ENCODE data around the gene KCNK13.
A peak's percentile ranks its signal among the peaks of the same experiment; 100 is the strongest.

KCNK13 gene

DNA sequence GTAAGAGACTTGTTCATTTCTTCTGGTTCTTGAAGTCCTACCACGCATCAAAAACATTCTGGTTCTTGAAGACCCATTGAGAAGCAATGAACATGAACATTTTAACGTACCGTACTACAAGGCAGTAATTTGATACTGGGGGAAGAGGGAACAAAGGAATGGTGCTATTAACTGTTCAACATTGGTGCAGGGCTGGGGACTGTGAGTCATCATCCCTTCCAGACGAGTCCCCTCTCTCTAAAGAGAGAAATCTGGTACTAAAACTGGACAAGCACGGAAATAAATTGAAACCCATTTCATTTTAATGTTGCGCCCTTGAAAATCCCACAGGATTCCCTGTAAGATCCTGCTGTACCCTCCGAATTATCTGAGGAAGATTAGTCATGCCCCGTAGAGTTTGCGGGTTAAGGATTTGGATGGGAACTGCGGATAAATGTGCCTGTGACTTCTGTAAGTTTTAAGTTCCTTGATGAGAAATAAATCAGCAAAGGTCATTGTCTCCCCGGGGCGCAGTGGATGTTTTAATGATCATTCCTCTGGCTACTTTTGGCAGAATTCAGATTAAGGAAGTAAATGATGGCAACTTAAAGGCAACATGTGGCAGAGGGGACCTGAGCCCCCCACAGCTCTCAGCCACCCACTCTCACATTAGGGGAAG lies 78.6 kb downstream of the KCNK13 start (continued):
- TF ChIP-seq, protein P1, sequence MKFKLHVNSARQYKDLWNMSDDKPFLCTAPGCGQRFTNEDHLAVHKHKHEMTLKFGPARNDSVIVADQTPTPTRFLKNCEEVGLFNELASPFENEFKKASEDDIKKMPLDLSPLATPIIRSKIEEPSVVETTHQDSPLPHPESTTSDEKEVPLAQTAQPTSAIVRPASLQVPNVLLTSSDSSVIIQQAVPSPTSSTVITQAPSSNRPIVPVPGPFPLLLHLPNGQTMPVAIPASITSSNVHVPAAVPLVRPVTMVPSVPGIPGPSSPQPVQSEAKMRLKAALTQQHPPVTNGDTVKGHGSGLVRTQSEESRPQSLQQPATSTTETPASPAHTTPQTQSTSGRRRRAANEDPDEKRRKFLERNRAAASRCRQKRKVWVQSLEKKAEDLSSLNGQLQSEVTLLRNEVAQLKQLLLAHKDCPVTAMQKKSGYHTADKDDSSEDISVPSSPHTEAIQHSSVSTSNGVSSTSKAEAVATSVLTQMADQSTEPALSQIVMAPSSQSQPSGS (tag by site-specific recombination; IDR thresholded peaks at IDR 0.05; ENCODE audit: low read depth): no peak
- 0 out of 2 replicates have a peak, but pooled peaks have one; percentile 15 for TF ChIP-seq ZNF664 (tag by site-specific recombination; IDR thresholded peaks at IDR 0.05)
- peak; percentile 33; the same call in 1 of the 2 replicates for TF ChIP-seq TRIM28 (IDR thresholded peaks at IDR 0.05; ENCODE audit: borderline replicate concordance, low read length)
- TF ChIP-seq, protein P2, sequence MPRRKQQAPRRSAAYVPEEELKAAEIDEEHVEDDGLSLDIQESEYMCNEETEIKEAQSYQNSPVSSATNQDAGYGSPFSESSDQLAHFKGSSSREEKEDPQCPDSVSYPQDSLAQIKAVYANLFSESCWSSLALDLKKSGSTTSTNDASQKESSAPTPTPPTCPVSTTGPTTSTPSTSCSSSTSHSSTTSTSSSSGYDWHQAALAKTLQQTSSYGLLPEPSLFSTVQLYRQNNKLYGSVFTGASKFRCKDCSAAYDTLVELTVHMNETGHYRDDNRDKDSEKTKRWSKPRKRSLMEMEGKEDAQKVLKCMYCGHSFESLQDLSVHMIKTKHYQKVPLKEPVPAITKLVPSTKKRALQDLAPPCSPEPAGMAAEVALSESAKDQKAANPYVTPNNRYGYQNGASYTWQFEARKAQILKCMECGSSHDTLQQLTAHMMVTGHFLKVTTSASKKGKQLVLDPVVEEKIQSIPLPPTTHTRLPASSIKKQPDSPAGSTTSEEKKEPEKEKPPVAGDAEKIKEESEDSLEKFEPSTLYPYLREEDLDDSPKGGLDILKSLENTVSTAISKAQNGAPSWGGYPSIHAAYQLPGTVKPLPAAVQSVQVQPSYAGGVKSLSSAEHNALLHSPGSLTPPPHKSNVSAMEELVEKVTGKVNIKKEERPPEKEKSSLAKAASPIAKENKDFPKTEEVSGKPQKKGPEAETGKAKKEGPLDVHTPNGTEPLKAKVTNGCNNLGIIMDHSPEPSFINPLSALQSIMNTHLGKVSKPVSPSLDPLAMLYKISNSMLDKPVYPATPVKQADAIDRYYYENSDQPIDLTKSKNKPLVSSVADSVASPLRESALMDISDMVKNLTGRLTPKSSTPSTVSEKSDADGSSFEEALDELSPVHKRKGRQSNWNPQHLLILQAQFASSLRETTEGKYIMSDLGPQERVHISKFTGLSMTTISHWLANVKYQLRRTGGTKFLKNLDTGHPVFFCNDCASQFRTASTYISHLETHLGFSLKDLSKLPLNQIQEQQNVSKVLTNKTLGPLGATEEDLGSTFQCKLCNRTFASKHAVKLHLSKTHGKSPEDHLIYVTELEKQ (tag by site-specific recombination; IDR thresholded peaks at IDR 0.05; ENCODE audit: borderline replicate concordance): no peak
- no peak for TF ChIP-seq YY1 (tag by site-specific recombination; IDR thresholded peaks at IDR 0.05)
- TF ChIP-seq ZNF37A (tag by site-specific recombination; IDR thresholded peaks at IDR 0.05): no peak
- no peak for TF ChIP-seq ZNF423 (tag by site-specific recombination; IDR thresholded peaks at IDR 0.05)
- TF ChIP-seq ZNF23 (tag by site-specific recombination; IDR thresholded peaks at IDR 0.05; ENCODE audit: borderline replicate concordance): no peak
- TF ChIP-seq ZNF571 (tag by site-specific recombination; IDR thresholded peaks at IDR 0.05): no peak
- TF ChIP-seq SETDB1 (IDR thresholded peaks at IDR 0.05; ENCODE audit: insufficient read length, low read length): no peak
- TF ChIP-seq ZNF837 (tag by site-specific recombination; IDR thresholded peaks at IDR 0.05): no peak
- TF ChIP-seq ZNF660 (tag by site-specific recombination; IDR thresholded peaks at IDR 0.05): peak; percentile 60; the same call in 1 of the 2 replicates
- TF ChIP-seq ZNF157 (tag by site-specific recombination; IDR thresholded peaks at IDR 0.05): no peak
- TF ChIP-seq, protein P3, sequence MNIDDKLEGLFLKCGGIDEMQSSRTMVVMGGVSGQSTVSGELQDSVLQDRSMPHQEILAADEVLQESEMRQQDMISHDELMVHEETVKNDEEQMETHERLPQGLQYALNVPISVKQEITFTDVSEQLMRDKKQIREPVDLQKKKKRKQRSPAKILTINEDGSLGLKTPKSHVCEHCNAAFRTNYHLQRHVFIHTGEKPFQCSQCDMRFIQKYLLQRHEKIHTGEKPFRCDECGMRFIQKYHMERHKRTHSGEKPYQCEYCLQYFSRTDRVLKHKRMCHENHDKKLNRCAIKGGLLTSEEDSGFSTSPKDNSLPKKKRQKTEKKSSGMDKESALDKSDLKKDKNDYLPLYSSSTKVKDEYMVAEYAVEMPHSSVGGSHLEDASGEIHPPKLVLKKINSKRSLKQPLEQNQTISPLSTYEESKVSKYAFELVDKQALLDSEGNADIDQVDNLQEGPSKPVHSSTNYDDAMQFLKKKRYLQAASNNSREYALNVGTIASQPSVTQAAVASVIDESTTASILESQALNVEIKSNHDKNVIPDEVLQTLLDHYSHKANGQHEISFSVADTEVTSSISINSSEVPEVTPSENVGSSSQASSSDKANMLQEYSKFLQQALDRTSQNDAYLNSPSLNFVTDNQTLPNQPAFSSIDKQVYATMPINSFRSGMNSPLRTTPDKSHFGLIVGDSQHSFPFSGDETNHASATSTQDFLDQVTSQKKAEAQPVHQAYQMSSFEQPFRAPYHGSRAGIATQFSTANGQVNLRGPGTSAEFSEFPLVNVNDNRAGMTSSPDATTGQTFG (tag by site-specific recombination; IDR thresholded peaks at IDR 0.05; ENCODE audit: borderline replicate concordance): no peak
- 0 out of 2 replicates have a peak, but pooled peaks have one; percentile 12 for TF ChIP-seq ZBTB20 (tag by site-specific recombination; IDR thresholded peaks at IDR 0.05)

DNA sequence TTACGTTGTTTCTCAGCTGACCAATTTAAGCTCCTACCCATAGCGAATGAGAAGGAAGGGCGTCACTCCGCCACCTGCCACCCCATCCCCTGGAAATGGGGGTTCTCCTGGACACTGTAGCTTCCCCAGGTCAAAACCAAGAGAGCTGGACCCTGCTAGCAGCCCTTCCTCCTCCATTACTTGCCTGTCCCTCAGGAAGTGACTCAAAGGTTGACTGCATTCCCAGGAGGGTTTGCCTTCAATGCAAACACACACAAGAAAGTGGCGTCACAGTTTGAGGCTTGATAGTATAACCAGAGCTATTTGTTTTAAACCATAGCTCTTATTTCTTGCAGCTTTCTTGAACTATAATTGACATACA lies 79.1 kb downstream of the KCNK13 start:
- Histone ChIP-seq H3K4me3 (ENCODE audit: low read depth, low read length) (peak overlapping the region; percentile 15), H3K4me1 (ENCODE audit: control insufficient read depth, insufficient read depth, low read length) (peaks cover 13% of the 10 kb centered on the region), H3K9me3 (ENCODE audit: control insufficient read depth, insufficient read depth, low read depth, low read length) (no peaks in the 10 kb centered on the region), H3K27ac (ENCODE audit: extremely low read depth, low read depth, low read length) (no peak overlapping the region; the same call in 1 of the 2 replicates), H3K36me3 (ENCODE audit: control insufficient read depth in 2 of 2, insufficient read depth in 1 of 2, low read length in 2 of 2) (no peaks in the 10 kb centered on the region)
- TF ChIP-seq ZNF184 (tag by site-specific recombination; IDR thresholded peaks at IDR 0.05) (peak; percentile 8; the same call in 1 of the 2 replicates), ZNF658 (tag by site-specific recombination; IDR thresholded peaks at IDR 0.05) (no peak), SCRT2 (tag by site-specific recombination; IDR thresholded peaks at IDR 0.05) (0 out of 2 replicates have a peak, but pooled peaks have one; percentile 24), ZBTB1 (tag by site-specific recombination; IDR thresholded peaks at IDR 0.05) (no peak), ZFHX2 (tag by site-specific recombination; conservative IDR thresholded peaks at IDR 0.05) (peak; percentile 48; the same call in 1 of the 2 replicates), ZXDB (tag by site-specific recombination; IDR thresholded peaks at IDR 0.05) (no peak), ZBTB48 (tag by site-specific recombination; IDR thresholded peaks at IDR 0.05) (no peak), ZNF629 (tag by site-specific recombination; IDR thresholded peaks at IDR 0.05) (peak; percentile 73), ZBTB20 (tag by site-specific recombination; IDR thresholded peaks at IDR 0.05) (0 out of 2 replicates have a peak, but pooled peaks have one; percentile 5), ZNF837 (tag by site-specific recombination; IDR thresholded peaks at IDR 0.05) (no peak), ZNF521 (tag by site-specific recombination; IDR thresholded peaks at IDR 0.05) (no peak)
- TF ChIP-seq, protein P4, sequence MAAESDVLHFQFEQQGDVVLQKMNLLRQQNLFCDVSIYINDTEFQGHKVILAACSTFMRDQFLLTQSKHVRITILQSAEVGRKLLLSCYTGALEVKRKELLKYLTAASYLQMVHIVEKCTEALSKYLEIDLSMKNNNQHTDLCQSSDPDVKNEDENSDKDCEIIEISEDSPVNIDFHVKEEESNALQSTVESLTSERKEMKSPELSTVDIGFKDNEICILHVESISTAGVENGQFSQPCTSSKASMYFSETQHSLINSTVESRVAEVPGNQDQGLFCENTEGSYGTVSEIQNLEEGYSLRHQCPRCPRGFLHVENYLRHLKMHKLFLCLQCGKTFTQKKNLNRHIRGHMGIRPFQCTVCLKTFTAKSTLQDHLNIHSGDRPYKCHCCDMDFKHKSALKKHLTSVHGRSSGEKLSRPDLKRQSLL (tag by site-specific recombination; IDR thresholded peaks at IDR 0.05): no peak
- TF ChIP-seq, protein P5, sequence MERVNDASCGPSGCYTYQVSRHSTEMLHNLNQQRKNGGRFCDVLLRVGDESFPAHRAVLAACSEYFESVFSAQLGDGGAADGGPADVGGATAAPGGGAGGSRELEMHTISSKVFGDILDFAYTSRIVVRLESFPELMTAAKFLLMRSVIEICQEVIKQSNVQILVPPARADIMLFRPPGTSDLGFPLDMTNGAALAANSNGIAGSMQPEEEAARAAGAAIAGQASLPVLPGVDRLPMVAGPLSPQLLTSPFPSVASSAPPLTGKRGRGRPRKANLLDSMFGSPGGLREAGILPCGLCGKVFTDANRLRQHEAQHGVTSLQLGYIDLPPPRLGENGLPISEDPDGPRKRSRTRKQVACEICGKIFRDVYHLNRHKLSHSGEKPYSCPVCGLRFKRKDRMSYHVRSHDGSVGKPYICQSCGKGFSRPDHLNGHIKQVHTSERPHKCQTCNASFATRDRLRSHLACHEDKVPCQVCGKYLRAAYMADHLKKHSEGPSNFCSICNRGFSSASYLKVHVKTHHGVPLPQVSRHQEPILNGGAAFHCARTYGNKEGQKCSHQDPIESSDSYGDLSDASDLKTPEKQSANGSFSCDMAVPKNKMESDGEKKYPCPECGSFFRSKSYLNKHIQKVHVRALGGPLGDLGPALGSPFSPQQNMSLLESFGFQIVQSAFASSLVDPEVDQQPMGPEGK (tag by site-specific recombination; IDR thresholded peaks at IDR 0.05): peak; percentile 8; the same call in 1 of the 2 replicates
- CTCF ChIA-PET: interaction anchor here (0.6 to 1.3 kb wide), 2 partner anchors 31 to 1146 kb away, joined by 3 read pairs; no protein-coding TSS in a partner anchor
- POLR2A ChIA-PET: no interaction called here

All from HEK293 (cell line).